Measurements from ENCODE around the gene LIMA1.
"Not testable (repeated sequence)": the region's sequence is repeated elsewhere in the genome, so short reads cannot be mapped to it uniquely, and the experiment has no call there.

LIMA1 gene

DNA sequence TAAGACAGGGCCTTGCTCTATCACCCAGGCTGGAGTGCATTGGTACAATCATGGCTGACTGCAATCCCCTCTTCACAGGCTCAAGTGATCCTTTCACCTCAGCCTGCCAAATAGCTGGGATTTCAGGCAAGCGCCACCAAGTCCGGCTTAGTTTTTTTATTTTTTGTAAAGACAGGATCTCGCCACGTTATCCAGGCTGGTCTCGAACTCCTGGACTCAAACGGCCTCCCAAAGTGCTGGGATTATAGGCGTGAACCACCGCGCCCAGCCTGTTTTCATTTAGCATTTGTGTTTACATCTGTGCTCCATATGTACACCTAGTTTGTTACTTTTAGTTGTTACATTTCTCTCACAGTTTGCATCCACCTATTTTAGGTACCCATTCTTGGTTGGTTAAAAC lies 32.5 kb upstream of the LIMA1 start:
- TF ChIP-seq, protein P1, sequence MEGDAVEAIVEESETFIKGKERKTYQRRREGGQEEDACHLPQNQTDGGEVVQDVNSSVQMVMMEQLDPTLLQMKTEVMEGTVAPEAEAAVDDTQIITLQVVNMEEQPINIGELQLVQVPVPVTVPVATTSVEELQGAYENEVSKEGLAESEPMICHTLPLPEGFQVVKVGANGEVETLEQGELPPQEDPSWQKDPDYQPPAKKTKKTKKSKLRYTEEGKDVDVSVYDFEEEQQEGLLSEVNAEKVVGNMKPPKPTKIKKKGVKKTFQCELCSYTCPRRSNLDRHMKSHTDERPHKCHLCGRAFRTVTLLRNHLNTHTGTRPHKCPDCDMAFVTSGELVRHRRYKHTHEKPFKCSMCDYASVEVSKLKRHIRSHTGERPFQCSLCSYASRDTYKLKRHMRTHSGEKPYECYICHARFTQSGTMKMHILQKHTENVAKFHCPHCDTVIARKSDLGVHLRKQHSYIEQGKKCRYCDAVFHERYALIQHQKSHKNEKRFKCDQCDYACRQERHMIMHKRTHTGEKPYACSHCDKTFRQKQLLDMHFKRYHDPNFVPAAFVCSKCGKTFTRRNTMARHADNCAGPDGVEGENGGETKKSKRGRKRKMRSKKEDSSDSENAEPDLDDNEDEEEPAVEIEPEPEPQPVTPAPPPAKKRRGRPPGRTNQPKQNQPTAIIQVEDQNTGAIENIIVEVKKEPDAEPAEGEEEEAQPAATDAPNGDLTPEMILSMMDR (IDR thresholded peaks at IDR 0.05; ENCODE audit: low read depth, low read length): no peak

DNA sequence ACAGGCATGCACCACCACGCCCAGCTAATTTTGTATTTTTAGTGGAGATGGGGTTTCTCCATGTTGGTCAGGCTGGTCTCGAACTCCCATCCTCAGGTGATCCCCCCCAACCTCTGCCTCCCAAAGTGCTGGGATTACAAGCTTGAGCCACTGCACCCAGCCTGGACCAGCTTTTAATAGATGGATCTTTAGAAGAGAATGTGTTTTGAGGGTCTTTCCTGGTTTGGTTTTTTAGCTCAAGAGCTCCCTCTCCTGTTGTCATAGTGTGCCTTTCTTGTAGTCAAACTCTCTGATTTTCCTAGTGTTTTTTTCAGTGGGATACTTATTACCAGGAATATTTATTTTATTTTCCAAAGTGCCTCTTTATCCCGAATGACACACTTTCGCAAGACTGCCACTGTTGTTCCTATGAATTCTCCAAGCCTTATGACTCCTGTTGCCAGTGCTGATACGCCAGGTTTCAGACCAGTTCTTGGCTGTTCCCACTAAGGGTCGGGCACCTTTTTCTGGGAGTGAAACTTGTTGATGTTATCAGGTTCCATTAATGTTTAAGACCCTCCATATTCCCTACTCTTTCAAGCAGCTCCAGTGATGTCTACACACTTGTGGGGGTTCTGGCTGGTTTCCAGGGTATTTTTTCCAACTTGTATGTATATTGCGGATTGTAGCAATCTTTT lies 31.5 kb upstream of the LIMA1 start:
- peak; percentile 27 for DNase-seq (ENCODE audit: extremely low read depth, low read depth)
- TF ChIP-seq, protein P1 (IDR thresholded peaks at IDR 0.05; ENCODE audit: low read depth, low read length): peak; percentile 77

More for the DNA sequence above, 32.5 kb upstream of the LIMA1 start:
- no peak for DNase-seq (ENCODE audit: extremely low read depth, low read depth)

DNA sequence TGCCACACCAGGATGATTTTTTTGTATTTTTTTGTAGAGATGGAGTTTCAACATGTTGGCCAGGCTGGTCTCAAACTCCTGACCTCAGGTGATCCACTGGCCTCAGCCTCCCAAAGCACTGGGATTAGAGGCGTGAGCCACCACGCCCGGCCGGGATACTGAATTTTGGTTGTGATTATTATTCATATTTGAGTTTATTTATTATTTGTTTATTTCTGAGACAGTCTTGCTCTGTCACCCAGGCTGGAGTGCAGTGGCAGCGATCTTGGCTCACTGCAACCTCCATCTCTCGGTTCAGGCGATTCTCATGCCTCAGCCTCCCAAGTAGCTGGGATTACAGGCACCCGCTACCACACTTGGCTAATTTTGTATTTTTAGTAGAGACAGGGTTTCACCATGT lies 30.7 kb upstream of the LIMA1 start:
- not testable (repeated sequence) for DNase-seq (ENCODE audit: extremely low read depth, low read depth)

DNA sequence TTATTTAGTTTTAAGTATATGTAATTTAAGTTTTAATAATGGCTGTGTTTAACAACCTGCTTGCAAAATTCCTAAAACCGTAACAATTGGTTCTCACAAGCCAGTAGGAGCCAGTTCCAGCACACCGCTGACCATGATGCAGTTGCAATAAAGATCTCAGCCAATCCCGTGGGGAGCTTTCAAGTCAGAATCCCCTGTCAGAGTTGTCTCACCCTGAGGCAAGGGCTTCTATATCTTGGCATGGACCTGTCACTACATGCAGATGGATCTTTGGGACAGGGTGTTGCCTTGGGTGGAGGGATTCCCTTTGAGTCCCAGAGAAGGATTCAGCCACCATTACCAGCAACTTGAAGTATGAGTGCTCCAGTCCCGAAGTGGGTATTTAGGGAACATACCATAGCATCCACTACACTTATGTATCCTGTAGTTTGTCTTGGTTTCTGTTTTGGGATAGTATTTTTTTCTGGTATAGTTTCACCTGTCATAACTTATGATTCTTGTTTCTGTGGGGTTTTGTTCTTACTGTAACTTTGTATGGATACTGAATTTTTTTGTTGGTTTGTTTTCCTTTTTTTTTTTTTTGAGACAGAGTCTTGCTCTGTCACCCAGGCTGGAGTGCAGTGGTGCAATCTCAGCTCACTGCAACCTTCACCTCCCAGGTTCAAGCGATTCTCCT lies 30.1 kb upstream of the LIMA1 start:
- DNase-seq (ENCODE audit: extremely low read depth, low read depth): no peak
- TF ChIP-seq, protein P1 (IDR thresholded peaks at IDR 0.05; ENCODE audit: low read depth, low read length): no peak

DNA sequence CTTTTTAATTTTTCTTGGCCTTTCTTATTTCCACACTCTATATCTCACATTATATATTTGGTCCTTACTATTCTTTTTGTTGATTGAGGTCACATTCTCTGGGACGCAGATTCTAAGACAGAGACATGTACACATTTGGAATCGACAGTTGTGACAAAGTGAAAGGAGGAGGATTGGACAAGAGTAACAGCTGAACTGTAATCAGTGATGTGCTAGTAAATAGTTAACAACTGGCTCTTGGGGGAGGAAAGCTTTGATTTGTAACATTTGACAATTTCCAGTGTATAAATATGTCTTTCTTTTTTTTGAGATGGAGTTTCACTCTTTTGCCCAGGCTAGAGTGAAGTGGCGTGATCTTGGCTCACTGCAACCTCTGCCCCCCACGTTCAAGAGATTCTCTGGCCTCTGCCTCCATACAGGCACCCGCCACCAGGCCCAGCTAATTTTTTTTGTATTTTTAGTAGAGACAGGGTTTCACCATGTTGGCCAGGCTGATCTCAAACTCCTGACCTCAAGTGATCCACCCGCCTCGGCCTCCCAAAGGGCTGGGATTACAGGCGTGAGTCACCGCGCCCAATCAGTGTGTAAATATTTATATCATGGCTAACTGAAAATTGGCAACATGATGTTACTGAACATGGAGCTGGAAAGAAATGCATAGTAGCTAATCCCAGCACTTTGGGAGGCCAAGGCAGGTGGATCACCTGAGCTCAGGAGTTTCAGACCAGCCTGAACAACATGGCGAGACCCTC lies 28.7 kb upstream of the LIMA1 start:
- peak; percentile 57 for DNase-seq (ENCODE audit: extremely low read depth, low read depth)

DNA sequence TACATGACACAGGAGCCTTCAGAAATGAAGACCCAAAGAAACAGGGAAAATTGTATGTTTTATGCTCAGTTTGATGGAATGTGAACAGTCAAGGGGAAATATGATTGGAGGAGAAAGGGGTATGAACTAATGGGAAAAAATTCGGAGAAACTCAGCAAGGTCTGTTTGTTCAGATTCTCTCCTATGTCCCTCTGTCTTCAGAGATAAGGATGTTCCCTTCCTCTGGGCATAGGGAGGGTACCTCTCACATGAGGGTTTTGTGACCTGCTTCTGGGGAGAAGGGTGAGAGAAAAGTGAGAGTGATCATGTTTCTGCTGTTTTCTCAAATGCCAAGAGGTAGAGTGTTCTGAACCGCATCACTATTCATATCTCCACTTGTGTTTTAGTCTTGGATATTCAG lies 26.6 kb upstream of the LIMA1 start:
- DNase-seq (ENCODE audit: extremely low read depth, low read depth): no peak
- TF ChIP-seq, protein P1 (IDR thresholded peaks at IDR 0.05; ENCODE audit: low read depth, low read length): no peak

DNA sequence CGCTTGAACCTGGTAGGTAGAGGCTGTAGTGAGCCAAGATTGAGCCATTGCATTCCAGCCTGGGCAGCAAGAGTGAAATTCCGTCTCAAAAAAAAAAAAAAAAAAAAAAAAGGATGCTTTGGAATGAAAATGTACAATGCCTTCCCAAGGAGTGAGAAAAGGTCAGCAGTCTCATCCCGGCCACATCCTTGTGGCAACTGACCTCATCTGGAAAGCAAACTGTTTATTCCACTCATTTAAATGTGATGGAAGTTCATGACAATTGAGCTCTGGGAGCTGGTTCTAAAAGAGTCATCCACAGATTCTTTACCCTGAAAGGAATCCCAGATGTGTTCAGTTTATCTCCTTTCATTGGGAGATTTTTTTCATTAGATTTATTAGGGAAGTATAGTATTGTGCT lies 19.4 kb upstream of the LIMA1 start:
- no peak for DNase-seq (ENCODE audit: extremely low read depth, low read depth)
- TF ChIP-seq, protein P1 (IDR thresholded peaks at IDR 0.05; ENCODE audit: low read depth, low read length): no peak

DNA sequence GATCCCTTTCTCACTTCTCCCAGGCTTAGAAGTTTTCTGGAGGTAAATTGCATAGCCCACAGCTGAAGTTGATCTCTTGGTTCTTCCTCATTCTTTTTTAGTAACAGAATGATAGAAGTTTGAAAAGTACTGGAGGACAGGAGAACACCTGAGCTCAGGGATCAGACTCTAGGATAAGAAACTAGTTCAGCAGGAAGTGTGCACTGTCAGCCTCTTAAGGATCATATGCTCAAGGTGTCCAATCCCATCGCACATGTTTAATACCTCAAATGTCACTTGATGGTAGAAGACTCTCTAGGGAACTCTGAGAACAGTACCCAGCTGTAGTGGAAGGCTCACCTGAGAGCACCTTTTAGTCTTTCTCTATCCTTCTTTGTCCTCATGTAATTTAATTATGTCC lies 14.7 kb upstream of the LIMA1 start:
- DNase-seq (ENCODE audit: extremely low read depth, low read depth): no peak
- TF ChIP-seq, protein P1 (IDR thresholded peaks at IDR 0.05; ENCODE audit: low read depth, low read length): no peak
